Peyer's patch (tissue), 4 donors: ENCODE data around the gene TGFB2. TPM values are rescaled to one million over a fixed set of nuclear protein-coding genes. Genes with fewer than 3 reads are reported as not detected.

Source experiments
- DNase-seq, 3 donors: peaks; one replicate each; pipeline ENCODE4 v3.0.0-alpha.2; 2017 to 2019
- H3K27ac ChIP-seq, 4 donors: fragments of 200-600 bp; sonication (generic); one replicate each; pipeline ENCODE4 v1.5.1; 2016 to 2019
- H3K27me3 ChIP-seq, 2 donors: fragments of 200-600 bp; sonication (generic); one replicate each; pipeline ENCODE4 v1.5.1; 2019
- H3K36me3 ChIP-seq, 3 donors: fragments of 200-600 bp; sonication (generic); one replicate each; pipeline ENCODE4 v1.5.1; 2016 to 2019
- H3K4me1 ChIP-seq, 4 donors: fragments of 200-600 bp; sonication (generic); one replicate each; pipeline ENCODE4 v1.5.1; 2016 to 2019
- H3K4me3 ChIP-seq, 4 donors: fragments of 200-600 bp; sonication (generic); 1 replicate in 3 of 4; 2 replicates in 1 of 4; pipeline ENCODE4 v1.5.1; 2016 to 2019; ENCODE audit warnings: mild to moderate bottlenecking in 1 of 4
- H3K9me3 ChIP-seq, 4 donors: fragments of 200-600 bp; sonication (generic); one replicate each; pipeline ENCODE4 v1.5.1; 2016 to 2019; ENCODE audit warnings: mild to moderate bottlenecking in 1 of 4
- POLR2A ChIP-seq, 2 donors: fragments of 450-650 bp; IDR thresholded peaks; one replicate each; pipeline ENCODE4 v1.5.1; 2017; ENCODE audit warnings: antibody characterized with exemption in 2 of 2, mild to moderate bottlenecking in 2 of 2, moderate library complexity in 2 of 2
- total RNA-seq, 4 donors: library from RNA; depleted of rRNA; stranded (reverse); fragments of >200 nt; gene quantifications; one replicate each; pipeline ENCODE4 v1.1.0, GENCODE V29; 2016
- TF ChIP-seq, protein P1 (sequence below), 6 experiments: fragments of 450-650 bp in 4 of 6; fragments of 200-600 bp in 2 of 6; sonication (generic) in 1 of 6; IDR thresholded peaks; one replicate each; pipeline ENCODE4 v1.5.1; 2017 to 2019; ENCODE audit warnings: antibody characterized with exemption in 6 of 6, mild to moderate bottlenecking in 3 of 6, moderate library complexity in 1 of 6

Gene TGFB2
- total RNA-seq, 4 donors from 2014 or later, result 0.28 to 1.7 (median 0.54) TPM; not detected in 1

- Histone ChIP-seq H3K27me3 (no peaks in the 10 kb centered on the region), H3K27ac (no peak overlapping the region), H3K36me3 (peaks cover 0 to 19% (median 0%) of the 10 kb centered on the region in 3 donors), H3K4me1 (no peaks in the 10 kb centered on the region), H3K4me3 (no peak overlapping the region), H3K9me3 (no peaks in the 10 kb centered on the region)
- no peak for TF ChIP-seq POLR2A (IDR thresholded peaks at IDR 0.05)
- TF ChIP-seq, protein P1, sequence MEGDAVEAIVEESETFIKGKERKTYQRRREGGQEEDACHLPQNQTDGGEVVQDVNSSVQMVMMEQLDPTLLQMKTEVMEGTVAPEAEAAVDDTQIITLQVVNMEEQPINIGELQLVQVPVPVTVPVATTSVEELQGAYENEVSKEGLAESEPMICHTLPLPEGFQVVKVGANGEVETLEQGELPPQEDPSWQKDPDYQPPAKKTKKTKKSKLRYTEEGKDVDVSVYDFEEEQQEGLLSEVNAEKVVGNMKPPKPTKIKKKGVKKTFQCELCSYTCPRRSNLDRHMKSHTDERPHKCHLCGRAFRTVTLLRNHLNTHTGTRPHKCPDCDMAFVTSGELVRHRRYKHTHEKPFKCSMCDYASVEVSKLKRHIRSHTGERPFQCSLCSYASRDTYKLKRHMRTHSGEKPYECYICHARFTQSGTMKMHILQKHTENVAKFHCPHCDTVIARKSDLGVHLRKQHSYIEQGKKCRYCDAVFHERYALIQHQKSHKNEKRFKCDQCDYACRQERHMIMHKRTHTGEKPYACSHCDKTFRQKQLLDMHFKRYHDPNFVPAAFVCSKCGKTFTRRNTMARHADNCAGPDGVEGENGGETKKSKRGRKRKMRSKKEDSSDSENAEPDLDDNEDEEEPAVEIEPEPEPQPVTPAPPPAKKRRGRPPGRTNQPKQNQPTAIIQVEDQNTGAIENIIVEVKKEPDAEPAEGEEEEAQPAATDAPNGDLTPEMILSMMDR (IDR thresholded peaks at IDR 0.05), result no peak
- no peak for DNase-seq
These were observed 22.4 kb upstream of the TGFB2 start for GRCh38 chr1:218322762-218323161.

DNA sequence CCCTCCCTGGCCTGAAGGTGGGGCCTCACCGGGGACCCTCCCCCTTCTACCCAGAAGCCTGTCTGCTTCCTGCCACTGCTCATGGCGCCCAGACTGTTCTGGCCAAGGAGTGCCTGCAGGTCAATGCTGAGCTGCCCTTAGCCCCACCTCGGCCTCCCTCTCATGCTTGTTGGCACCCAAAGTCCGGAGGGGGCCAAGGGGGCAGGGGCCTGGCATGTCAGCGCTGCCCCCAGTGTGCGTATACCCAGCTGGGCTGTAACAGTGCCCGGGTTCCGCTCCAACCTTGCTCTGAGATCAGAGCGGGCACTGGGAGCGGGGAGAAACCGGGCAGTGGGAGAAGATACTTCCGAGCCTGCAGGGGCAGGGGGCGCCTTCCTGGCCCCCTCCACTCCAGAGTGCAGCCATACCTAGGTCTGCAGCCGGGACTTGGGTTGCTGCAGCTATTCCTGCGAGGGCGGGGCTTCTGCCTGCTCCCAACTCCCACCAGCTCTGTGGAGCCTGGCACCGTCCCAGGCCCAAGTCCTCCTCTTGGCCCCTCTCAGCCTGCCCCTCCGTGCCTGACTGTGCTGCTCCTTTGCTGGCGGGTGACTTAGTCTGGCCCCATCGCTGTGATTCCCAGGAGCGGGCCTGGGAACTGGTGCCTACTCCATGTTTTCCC lies 21.4 kb upstream of the TGFB2 start:
- H3K27me3 ChIP-seq, result no peaks in the 10 kb centered on the region
- DNase-seq, result no peak
- no peaks in the 10 kb centered on the region for H3K9me3 ChIP-seq
- H3K4me1 ChIP-seq, result no peaks in the 10 kb centered on the region
- no peak for TF ChIP-seq POLR2A (IDR thresholded peaks at IDR 0.05)
- TF ChIP-seq, protein P1 (IDR thresholded peaks at IDR 0.05), result no peak
- peaks cover 0 to 19% (median 0%) of the 10 kb centered on the region in 3 donors for H3K36me3 ChIP-seq
- no peak overlapping the region for H3K4me3 ChIP-seq
- no peak overlapping the region for H3K27ac ChIP-seq

GRCh38 chr1:218324226-218324580 lies 20.9 kb upstream of the TGFB2 start:
- Histone ChIP-seq H3K27ac (no peak overlapping the region), H3K4me3 (no peak overlapping the region), H3K9me3 (no peaks in the 10 kb centered on the region), H3K4me1 (no peaks in the 10 kb centered on the region), H3K36me3 (peaks cover 0 to 19% (median 0%) of the 10 kb centered on the region in 3 donors), H3K27me3 (no peaks in the 10 kb centered on the region)
- TF ChIP-seq POLR2A (IDR thresholded peaks at IDR 0.05), result no peak
- TF ChIP-seq, protein P1 (IDR thresholded peaks at IDR 0.05), result no peak
- DNase-seq, result peak in 1 of 3 donors; percentile 44

- Histone ChIP-seq H3K27ac (no peak overlapping the region), H3K27me3 (no peaks in the 10 kb centered on the region), H3K4me3 (no peak overlapping the region), H3K9me3 (no peaks in the 10 kb centered on the region), H3K36me3 (peaks cover 0 to 6% (median 0%) of the 10 kb centered on the region in 3 donors), H3K4me1 (no peaks in the 10 kb centered on the region)
- TF ChIP-seq POLR2A (IDR thresholded peaks at IDR 0.05), result no peak
- TF ChIP-seq, protein P1 (IDR thresholded peaks at IDR 0.05), result no peak
- DNase-seq, result no peak
These were observed 16.4 kb upstream of the TGFB2 start for GRCh38 chr1:218328769-218329168.

DNA sequence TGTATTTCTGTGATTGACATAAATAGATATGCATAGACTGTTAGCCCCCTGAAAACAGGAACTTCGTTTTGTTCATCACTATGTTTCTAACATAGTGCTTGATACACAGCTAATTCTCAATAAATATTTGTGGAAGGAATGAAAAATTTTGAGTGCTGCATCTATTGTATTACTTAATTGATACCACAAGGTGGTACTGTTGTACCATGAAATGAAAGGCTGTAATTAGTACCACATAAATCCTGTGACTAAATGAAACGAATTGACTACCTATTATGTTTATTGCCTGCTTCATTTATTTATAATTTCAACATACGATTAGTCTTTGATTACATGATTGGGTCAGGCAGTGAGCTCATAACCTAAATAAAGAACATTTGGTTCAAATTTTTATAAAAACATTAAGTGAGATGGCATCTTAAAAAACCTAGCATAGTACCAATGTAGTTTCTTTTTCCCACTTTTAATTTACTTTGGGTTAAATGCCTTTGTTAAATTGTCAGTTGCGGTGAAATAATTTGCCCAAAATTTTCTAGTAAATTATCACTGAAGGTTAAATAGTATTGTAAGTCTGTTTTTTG lies 15.0 kb upstream of the TGFB2 start:
- TF ChIP-seq, protein P1 (IDR thresholded peaks at IDR 0.05), result peak in 5 of 6 experiments; percentile 28 to 85 (median 70)
- TF ChIP-seq POLR2A (IDR thresholded peaks at IDR 0.05), result no peak
- Histone ChIP-seq H3K27ac (no peak overlapping the region), H3K36me3 (no peaks in the 10 kb centered on the region), H3K27me3 (no peaks in the 10 kb centered on the region), H3K4me1 (no peaks in the 10 kb centered on the region), H3K4me3 (no peak overlapping the region), H3K9me3 (no peaks in the 10 kb centered on the region)
- DNase-seq, result no peak
